Lower lobe of right lung (tissue), 2 donors: ENCODE data around the gene TSPAN11. TPM values are rescaled to one million over a fixed set of nuclear protein-coding genes. Genes with fewer than 3 reads are reported as not detected.

ENCODE experiments used
- ATAC-seq, 2 donors: fragments of 200-7000 bp; cut with Tn5 transposase; one replicate each; pipeline ENCODE4 v1.9.1; 2020 to 2022; ENCODE audit warnings: mild to moderate bottlenecking in 2 of 2, moderate library complexity in 2 of 2
- DNase-seq: peaks from one replicate; pipeline ENCODE4 v3.0.0-alpha.2; 2020
- H3K27ac ChIP-seq: fragments of 200-600 bp; one replicate; pipeline ENCODE4 v1.8.0; 2022
- H3K27me3 ChIP-seq: fragments of 200-600 bp; one replicate; pipeline ENCODE4 v1.8.0; 2022; ENCODE audit warnings: low read depth
- H3K36me3 ChIP-seq: fragments of 200-600 bp; one replicate; pipeline ENCODE4 v1.8.0; 2022; ENCODE audit warnings: mild to moderate bottlenecking
- H3K4me1 ChIP-seq: fragments of 200-600 bp; one replicate; pipeline ENCODE4 v1.8.0; 2022
- H3K4me3 ChIP-seq: fragments of 200-600 bp; one replicate; pipeline ENCODE4 v1.8.0; 2022; ENCODE audit warnings: mild to moderate bottlenecking
- H3K9me3 ChIP-seq: fragments of 200-600 bp; one replicate; pipeline ENCODE4 v1.8.0; 2022
- intact Hi-C: fragments of 100-400 bp; cut with DNase I; formaldehyde crosslinking; loops from one replicate; pipeline ENCODE4 v1.11.0; 2022
- total RNA-seq: library from RNA; stranded (reverse); fragmentation: NEBNext Ultra II Directional; extraction: Animal tissue kit (Norgen Biotek cat#: 25700); gene quantifications from one replicate; pipeline ENCODE4 v1.2.1, GENCODE V29; 2021
- TF ChIP-seq, protein P1 (sequence below): fragments of 200-600 bp; IDR thresholded peaks from one replicate; pipeline ENCODE4 v1.8.0; 2022; ENCODE audit warnings: antibody characterized with exemption, mild to moderate bottlenecking
- donor health status: DM: no; HTN: yes; CAD: no; lungs with severe emphysema.

Gene TSPAN11
- total RNA-seq, 1 donor from 2014 or later, result 9.1 TPM

DNA sequence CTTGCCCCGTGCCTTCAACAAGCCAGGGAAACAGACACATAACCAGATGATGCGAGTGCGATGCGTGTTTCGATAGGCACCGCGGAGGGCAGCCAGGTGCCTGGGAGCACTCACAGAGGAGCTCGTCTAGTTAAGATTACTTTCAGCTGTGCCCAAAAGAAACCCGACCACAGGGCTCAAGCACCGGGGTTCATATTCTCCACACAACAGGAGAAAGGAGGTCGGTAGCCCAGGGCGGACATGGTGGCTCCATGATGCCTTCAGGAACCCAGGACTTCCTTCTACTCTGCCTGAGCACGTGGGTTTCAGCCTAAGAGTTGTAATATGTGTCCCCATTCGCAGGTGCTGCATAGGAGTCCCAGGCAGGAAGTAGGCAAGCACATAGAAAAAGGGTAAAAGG, 93.4 kb downstream of the TSPAN11 start:
- TF ChIP-seq, protein P1, sequence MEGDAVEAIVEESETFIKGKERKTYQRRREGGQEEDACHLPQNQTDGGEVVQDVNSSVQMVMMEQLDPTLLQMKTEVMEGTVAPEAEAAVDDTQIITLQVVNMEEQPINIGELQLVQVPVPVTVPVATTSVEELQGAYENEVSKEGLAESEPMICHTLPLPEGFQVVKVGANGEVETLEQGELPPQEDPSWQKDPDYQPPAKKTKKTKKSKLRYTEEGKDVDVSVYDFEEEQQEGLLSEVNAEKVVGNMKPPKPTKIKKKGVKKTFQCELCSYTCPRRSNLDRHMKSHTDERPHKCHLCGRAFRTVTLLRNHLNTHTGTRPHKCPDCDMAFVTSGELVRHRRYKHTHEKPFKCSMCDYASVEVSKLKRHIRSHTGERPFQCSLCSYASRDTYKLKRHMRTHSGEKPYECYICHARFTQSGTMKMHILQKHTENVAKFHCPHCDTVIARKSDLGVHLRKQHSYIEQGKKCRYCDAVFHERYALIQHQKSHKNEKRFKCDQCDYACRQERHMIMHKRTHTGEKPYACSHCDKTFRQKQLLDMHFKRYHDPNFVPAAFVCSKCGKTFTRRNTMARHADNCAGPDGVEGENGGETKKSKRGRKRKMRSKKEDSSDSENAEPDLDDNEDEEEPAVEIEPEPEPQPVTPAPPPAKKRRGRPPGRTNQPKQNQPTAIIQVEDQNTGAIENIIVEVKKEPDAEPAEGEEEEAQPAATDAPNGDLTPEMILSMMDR, result no peak
- ATAC-seq, result no peak
- intact Hi-C loops, result no loop called here
- no peaks in the 10 kb centered on the region for H3K27me3 ChIP-seq
- H3K4me1 ChIP-seq, result peaks cover 5% of the 10 kb centered on the region
- no peaks in the 10 kb centered on the region for H3K36me3 ChIP-seq
- DNase-seq, result no peak
- H3K9me3 ChIP-seq, result no peaks in the 10 kb centered on the region
- H3K4me3 ChIP-seq, result no peak overlapping the region
- H3K27ac ChIP-seq, result no peak overlapping the region

DNA sequence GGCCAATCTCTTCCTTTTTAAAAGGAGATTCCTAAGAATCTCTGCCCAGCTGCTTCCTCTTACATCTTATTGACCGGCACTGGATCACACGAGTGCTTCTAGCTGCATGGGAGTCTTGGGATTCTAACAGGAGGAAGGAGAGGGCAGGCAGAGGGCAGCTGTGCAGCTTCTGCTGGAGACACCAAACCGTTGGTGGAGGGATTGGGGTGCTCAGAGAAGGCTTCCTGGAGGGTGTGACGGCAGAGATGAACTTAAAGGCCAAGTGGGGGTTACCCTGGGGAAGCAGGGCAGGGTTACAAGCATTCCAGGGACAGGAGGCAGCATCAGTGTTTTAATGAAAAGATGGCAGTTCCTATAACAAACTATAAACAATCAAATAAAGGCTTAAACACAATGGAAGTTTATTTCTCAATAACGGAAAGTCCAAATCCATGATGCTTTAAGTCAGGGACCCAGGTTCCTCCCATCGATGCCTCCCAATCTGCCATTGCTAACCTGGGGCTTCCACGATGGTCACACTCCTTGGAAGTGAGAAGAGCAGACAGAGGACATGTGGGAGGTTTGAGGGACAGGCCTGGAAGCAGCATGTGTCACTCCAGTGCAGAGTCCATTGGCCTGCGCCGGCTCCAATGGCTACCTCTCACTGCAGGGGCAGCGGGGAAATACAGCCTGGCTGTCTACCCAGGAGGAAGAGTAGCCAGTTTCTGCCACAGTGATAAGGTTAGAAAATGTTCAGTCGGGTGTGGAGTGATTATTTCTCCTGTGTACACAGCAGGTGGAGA, 94.0 kb downstream of the TSPAN11 start:
- Histone ChIP-seq H3K4me1 (peaks cover 5% of the 10 kb centered on the region), H3K4me3 (no peak overlapping the region), H3K9me3 (no peaks in the 10 kb centered on the region), H3K27ac (no peak overlapping the region), H3K27me3 (no peaks in the 10 kb centered on the region), H3K36me3 (no peaks in the 10 kb centered on the region)
- intact Hi-C loops, result no loop called here
- TF ChIP-seq, protein P1, result no peak
- no peak for DNase-seq
- no peak for ATAC-seq

DNA sequence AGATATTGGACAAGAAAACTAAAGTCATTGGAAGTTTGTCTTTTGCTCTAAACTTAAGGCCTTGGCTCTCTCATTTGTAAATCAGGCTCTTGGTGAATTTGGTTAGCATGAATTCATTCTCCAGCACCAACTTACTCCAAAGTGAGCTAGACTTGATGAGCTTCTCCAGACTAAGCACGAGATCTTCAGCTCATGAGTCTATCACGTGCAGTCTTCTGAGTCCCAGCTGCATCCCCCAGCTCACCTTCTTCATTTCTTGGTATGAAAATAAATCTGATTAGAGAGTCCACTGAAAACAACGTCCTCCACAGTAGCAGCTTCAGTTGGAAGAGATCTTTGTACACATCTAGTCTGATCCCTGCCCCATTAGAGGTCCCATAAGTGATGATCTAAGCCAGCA, 94.6 kb downstream of the TSPAN11 start:
- H3K27me3 ChIP-seq, result no peaks in the 10 kb centered on the region
- H3K36me3 ChIP-seq, result no peaks in the 10 kb centered on the region
- TF ChIP-seq, protein P1, result no peak
- H3K27ac ChIP-seq, result no peak overlapping the region
- ATAC-seq, result no peak
- DNase-seq, result no peak
- peaks cover 5% of the 10 kb centered on the region for H3K4me1 ChIP-seq
- no peak overlapping the region for H3K4me3 ChIP-seq
- H3K9me3 ChIP-seq, result no peaks in the 10 kb centered on the region
- intact Hi-C loops, result no loop called here

DNA sequence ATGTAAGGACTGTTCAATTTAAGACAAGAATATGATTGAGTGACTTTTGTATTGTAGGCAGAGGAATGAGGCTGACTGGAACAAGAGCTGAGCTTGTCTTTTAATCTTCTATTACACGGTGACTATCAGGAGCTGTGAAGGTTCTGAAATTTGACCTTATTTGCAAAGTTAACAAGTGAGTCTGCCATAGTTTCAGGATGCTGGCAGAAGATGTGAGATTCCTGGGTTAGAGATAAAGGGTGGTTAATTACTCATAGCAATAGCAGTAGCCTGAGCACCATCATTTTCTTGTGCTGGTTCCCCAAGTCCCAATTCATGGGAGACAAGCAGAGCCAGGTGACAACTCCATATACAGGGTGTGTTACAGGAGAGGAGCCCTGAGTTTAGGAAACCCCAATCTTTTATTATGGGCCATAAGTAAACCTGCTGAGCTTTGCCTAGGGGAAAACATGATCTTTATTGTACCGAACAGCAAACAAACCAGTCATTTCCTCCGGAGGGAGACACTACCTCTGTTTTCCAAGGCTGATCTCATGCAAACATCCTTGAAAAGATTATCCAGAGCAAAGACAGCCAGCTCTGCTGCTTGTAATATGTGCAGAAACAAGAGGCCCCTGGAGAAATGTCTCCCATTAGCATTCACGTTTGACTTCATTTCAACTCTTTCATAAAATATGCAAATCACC, 95.4 kb downstream of the TSPAN11 start:
- TF ChIP-seq, protein P1, result no peak
- intact Hi-C loops, result no loop called here
- H3K27me3 ChIP-seq, result no peaks in the 10 kb centered on the region
- no peaks in the 10 kb centered on the region for H3K9me3 ChIP-seq
- DNase-seq (no peak), ATAC-seq (no peak)
- H3K27ac ChIP-seq, result no peak overlapping the region
- no peaks in the 10 kb centered on the region for H3K36me3 ChIP-seq
- peaks cover 5% of the 10 kb centered on the region for H3K4me1 ChIP-seq
- H3K4me3 ChIP-seq, result no peak overlapping the region

DNA sequence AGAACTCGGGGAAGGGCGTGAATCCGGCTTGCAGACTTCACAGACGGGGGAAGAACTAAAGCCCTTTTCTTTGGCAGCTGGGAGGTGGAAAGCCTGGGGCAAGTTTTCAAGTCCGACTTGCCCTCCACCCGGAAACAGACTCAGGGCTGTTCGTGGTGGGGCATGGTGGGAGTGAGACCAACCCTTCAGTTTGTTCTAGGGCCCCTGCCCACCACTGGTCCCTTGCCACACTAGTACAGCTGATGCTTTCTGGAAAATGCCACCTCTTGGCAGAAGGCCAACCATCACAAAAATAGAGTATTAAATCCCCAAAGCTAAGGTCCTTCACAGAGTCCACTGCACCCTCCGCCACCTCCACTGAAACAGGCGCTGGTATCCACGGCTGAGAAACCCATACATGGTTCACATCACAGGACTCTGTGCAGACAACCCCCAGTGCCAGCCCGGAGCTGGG, 96.8 kb downstream of the TSPAN11 start:
- intact Hi-C loops, result no loop called here
- no peak for ATAC-seq
- TF ChIP-seq, protein P1, result no peak
- Histone ChIP-seq H3K4me1 (peaks cover 5% of the 10 kb centered on the region), H3K4me3 (no peak overlapping the region), H3K36me3 (no peaks in the 10 kb centered on the region), H3K9me3 (no peaks in the 10 kb centered on the region), H3K27ac (no peak overlapping the region), H3K27me3 (no peaks in the 10 kb centered on the region)
- DNase-seq, result no peak
